Caco-2 (cell line): ENCODE measurements around the gene ERC2. TPM values are rescaled to one million over a fixed set of nuclear protein-coding genes. Genes with fewer than 3 reads are reported as not detected.

Experiments used
- BruUV-seq: library from RNA; stranded (reverse); fragments of 400-500 nt; replicated peaks from 2 replicates; lab custom pipeline; 2021; lab: Mats Ljungman, UMichigan
- CTCF ChIA-PET: fragments of 300-600 bp; sonication (Branson Sonifier 250); formaldehyde crosslinking; loops from one replicate; lab custom pipeline; 2022; ENCODE audit warnings: antibody characterized with exemption; lab: Charles Lee
- POLR2A ChIA-PET: fragments of 300-600 bp; sonication (Branson Sonifier 250); formaldehyde crosslinking; loops from one replicate; lab custom pipeline; 2022; ENCODE audit warnings: antibody characterized with exemption; lab: Charles Lee
- DNase-seq, 2 experiments: peaks; one replicate each; pipeline versions ENCODE4 v3.0.0 to v3.0.0-alpha.2; 2020 to 2022
- H3K27me3 ChIP-seq: replicated peaks from 2 replicates; pipeline ENCODE4 v1.6.0; 2011; ENCODE audit warnings: low read length; ENCODE audit not compliant: control insufficient read depth, insufficient read depth
- H3K36me3 ChIP-seq: 2 replicates; pipeline ENCODE4 v1.5.1; 2011; ENCODE audit warnings: low read length; ENCODE audit not compliant: control insufficient read depth, insufficient read depth
- H3K4me1 ChIP-seq: fragments of 250-450 bp; sonication (Bioruptor Pico); 2 replicates; pipeline ENCODE4 v1.5.1; 2020; ENCODE audit warnings: mild to moderate bottlenecking
- H3K4me3 ChIP-seq: 2 replicates; pipeline ENCODE4 v1.5.1; 2011; ENCODE audit warnings: low read depth, mild to moderate bottlenecking, control low read depth, low read length
- H3K9me3 ChIP-seq: fragments of 250-450 bp; sonication (Bioruptor Pico); 2 replicates; pipeline ENCODE4 v1.5.1; 2020; ENCODE audit warnings: mild to moderate bottlenecking, moderate library complexity
- H3K27ac Mint-ChIP-seq: one replicate; pipeline ENCODE4 v1.8.0; 2022; ENCODE audit warnings: mixed read lengths; ENCODE audit not compliant: unreplicated experiment
- H3K27me3 Mint-ChIP-seq: one replicate; pipeline ENCODE4 v1.8.0; 2022; ENCODE audit warnings: mixed read lengths; ENCODE audit not compliant: insufficient read depth, unreplicated experiment
- H3K36me3 Mint-ChIP-seq: one replicate; pipeline ENCODE4 v1.8.0; 2022; ENCODE audit warnings: mild to moderate bottlenecking, mixed read lengths; ENCODE audit not compliant: insufficient read depth, unreplicated experiment
- H3K4me1 Mint-ChIP-seq: one replicate; pipeline ENCODE4 v1.8.0; 2022; ENCODE audit warnings: low read depth, mixed read lengths; ENCODE audit not compliant: unreplicated experiment
- H3K4me3 Mint-ChIP-seq: one replicate; pipeline ENCODE4 v1.8.0; 2022; ENCODE audit warnings: mild to moderate bottlenecking, moderate library complexity, mixed read lengths; ENCODE audit not compliant: unreplicated experiment
- H3K9me3 Mint-ChIP-seq: one replicate; pipeline ENCODE4 v1.8.0; 2022; ENCODE audit warnings: mixed read lengths; ENCODE audit not compliant: unreplicated experiment
- CTCF ChIP-seq, 2 experiments: fragments of 200-600 bp in 1 of 2; IDR thresholded peaks; 1 replicate in 1 of 2; 2 replicates in 1 of 2; pipeline versions ENCODE4 v1.5.1 to v1.8.0; 2011 to 2022; ENCODE audit warnings: antibody characterized with exemption in 1 of 2, control low read depth in 1 of 2, inconsistent platforms in 1 of 2, low read depth in 1 of 2, low read length in 1 of 2, mild to moderate bottlenecking in 1 of 2, moderate library complexity in 1 of 2; ENCODE audit not compliant: insufficient read depth in 1 of 2, severe bottlenecking in 1 of 2, unreplicated experiment in 1 of 2
- intact Hi-C: fragments of 100-400 bp; cut with micrococcal nuclease; formaldehyde crosslinking; loops from one replicate; pipeline ENCODE4 v1.10.0; 2022; ENCODE audit not compliant: unreplicated experiment
- total RNA-seq: library from RNA; stranded (reverse); gene quantifications from 2 replicates; pipeline ENCODE4 v1.2.3, GENCODE V29; 2022

The ERC2 gene
- total RNA-seq, 1 experiment from 2014 or later = 0.54 TPM

- H3K27ac Mint-ChIP-seq = no peak overlapping the region
- no peak overlapping the region for H3K4me3 ChIP-seq
- no peaks in the 10 kb centered on the region for H3K4me1 Mint-ChIP-seq
- intact Hi-C loops = no loop called here
- no peak for TF ChIP-seq CTCF (IDR thresholded peaks at IDR 0.05; ENCODE audit: insufficient read depth in 1 of 2, low read depth in 1 of 2, low read length in 1 of 2, severe bottlenecking in 1 of 2, unreplicated experiment in 1 of 2)
- no peaks in the 10 kb centered on the region for H3K9me3 ChIP-seq
- BruUV-seq = no TSS peak
- H3K9me3 Mint-ChIP-seq = no peaks in the 10 kb centered on the region
- H3K4me1 ChIP-seq = no peaks in the 10 kb centered on the region
- ChIA-PET POLR2A (no interaction called here), CTCF (no interaction called here)
- no peaks in the 10 kb centered on the region for H3K27me3 Mint-ChIP-seq
- no peaks in the 10 kb centered on the region for H3K36me3 ChIP-seq
- no peak for DNase-seq
- H3K4me3 Mint-ChIP-seq = no peak overlapping the region
- no peaks in the 10 kb centered on the region for H3K36me3 Mint-ChIP-seq
- H3K27me3 ChIP-seq = no peaks in the 10 kb centered on the region
These were observed 276.3 kb downstream of the ERC2 start for GRCh38 chr3:56192001-56192400.

DNA sequence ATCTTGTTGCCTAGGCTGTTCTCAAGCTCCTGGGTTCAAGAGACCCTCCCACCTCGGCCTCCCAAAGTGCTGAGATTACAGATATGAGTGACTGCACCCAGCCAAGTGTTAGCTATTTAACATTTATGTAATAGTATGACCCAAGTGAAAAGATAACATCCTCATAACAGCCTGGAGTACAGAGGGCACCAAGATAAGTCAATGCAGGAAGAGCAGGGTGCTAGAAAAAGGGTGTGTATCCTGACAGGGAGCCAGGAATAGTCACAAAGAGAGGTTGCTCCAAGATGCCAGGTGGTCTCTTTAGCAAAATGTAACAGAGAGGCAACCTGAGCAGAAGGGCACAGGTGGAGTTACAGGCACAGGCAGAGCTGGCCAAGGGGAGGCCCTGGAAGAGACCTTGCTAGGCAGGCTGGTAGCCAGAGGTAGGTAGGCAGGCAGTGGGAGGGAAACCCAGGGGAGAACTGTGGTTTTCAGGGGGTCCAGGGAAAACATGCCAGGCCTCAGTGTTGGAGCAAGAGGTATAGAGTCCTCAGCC lies 277.4 kb downstream of the ERC2 start:
- no peak for TF ChIP-seq CTCF (IDR thresholded peaks at IDR 0.05; ENCODE audit: insufficient read depth in 1 of 2, low read depth in 1 of 2, low read length in 1 of 2, severe bottlenecking in 1 of 2, unreplicated experiment in 1 of 2)
- BruUV-seq = no TSS peak

GRCh38 chr3:56190130-56190529 lies 278.1 kb downstream of the ERC2 start:
- no peaks in the 10 kb centered on the region for H3K36me3 ChIP-seq
- no peaks in the 10 kb centered on the region for H3K4me1 ChIP-seq
- Mint-ChIP-seq H3K36me3 (no peaks in the 10 kb centered on the region), H3K9me3 (no peaks in the 10 kb centered on the region), H3K27ac (no peak overlapping the region), H3K4me3 (no peak overlapping the region), H3K4me1 (no peaks in the 10 kb centered on the region), H3K27me3 (no peaks in the 10 kb centered on the region)
- H3K4me3 ChIP-seq = no peak overlapping the region
- BruUV-seq = no TSS peak
- no peak for TF ChIP-seq CTCF (IDR thresholded peaks at IDR 0.05; ENCODE audit: insufficient read depth in 1 of 2, low read depth in 1 of 2, low read length in 1 of 2, severe bottlenecking in 1 of 2, unreplicated experiment in 1 of 2)
- no peaks in the 10 kb centered on the region for H3K9me3 ChIP-seq
- DNase-seq = no peak
- POLR2A ChIA-PET = no interaction called here
- no peaks in the 10 kb centered on the region for H3K27me3 ChIP-seq
- intact Hi-C loops = no loop called here
- CTCF ChIA-PET = no interaction called here

More for the DNA sequence above, 277.4 kb downstream of the ERC2 start:
- Mint-ChIP-seq H3K4me1 (no peaks in the 10 kb centered on the region), H3K27me3 (no peaks in the 10 kb centered on the region), H3K9me3 (no peaks in the 10 kb centered on the region), H3K36me3 (no peaks in the 10 kb centered on the region), H3K27ac (no peak overlapping the region), H3K4me3 (no peak overlapping the region)
- intact Hi-C loops = no loop called here
- Histone ChIP-seq H3K4me1 (no peaks in the 10 kb centered on the region), H3K4me3 (no peak overlapping the region), H3K27me3 (no peaks in the 10 kb centered on the region), H3K36me3 (no peaks in the 10 kb centered on the region), H3K9me3 (no peaks in the 10 kb centered on the region)
- ChIA-PET POLR2A (no interaction called here), CTCF (no interaction called here)
- DNase-seq = no peak
